Testis (tissue), 2 donors: ENCODE measurements around the gene HTATSF1.

Source experiments
- POLR2A ChIP-seq: fragments of 450-650 bp; IDR thresholded peaks from one replicate; pipeline ENCODE4 v1.6.1; 2017; ENCODE audit warnings: antibody characterized with exemption, mild to moderate bottlenecking, moderate library complexity
- TF ChIP-seq, protein P1 (sequence below), 3 experiments: fragments of 450-650 bp in 2 of 3; fragments of 200-600 bp in 1 of 3; sonication (generic) in 1 of 3; IDR thresholded peaks; one replicate each; pipeline ENCODE4 v1.5.1; 2016 to 2019; ENCODE audit warnings: antibody characterized with exemption in 3 of 3, mild to moderate bottlenecking in 2 of 3, moderate library complexity in 1 of 3

- TF ChIP-seq, protein P1, sequence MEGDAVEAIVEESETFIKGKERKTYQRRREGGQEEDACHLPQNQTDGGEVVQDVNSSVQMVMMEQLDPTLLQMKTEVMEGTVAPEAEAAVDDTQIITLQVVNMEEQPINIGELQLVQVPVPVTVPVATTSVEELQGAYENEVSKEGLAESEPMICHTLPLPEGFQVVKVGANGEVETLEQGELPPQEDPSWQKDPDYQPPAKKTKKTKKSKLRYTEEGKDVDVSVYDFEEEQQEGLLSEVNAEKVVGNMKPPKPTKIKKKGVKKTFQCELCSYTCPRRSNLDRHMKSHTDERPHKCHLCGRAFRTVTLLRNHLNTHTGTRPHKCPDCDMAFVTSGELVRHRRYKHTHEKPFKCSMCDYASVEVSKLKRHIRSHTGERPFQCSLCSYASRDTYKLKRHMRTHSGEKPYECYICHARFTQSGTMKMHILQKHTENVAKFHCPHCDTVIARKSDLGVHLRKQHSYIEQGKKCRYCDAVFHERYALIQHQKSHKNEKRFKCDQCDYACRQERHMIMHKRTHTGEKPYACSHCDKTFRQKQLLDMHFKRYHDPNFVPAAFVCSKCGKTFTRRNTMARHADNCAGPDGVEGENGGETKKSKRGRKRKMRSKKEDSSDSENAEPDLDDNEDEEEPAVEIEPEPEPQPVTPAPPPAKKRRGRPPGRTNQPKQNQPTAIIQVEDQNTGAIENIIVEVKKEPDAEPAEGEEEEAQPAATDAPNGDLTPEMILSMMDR (IDR thresholded peaks at IDR 0.05): no peak
- no peak for TF ChIP-seq POLR2A
These were observed 44.8 kb upstream of the HTATSF1 start for GRCh38 chrX:136452614-136453013.
